Measurements from ENCODE around the gene RUSC2.
"Not testable (repeated sequence)": the region's sequence is repeated elsewhere in the genome, so short reads cannot be mapped to it uniquely, and the experiment has no call there.

GRCh38 chr9:35534921-35535320, 45.0 kb downstream of the RUSC2 start:
- TF ChIP-seq EZH2 (IDR thresholded peaks at IDR 0.05; ENCODE audit: low read length, unreplicated experiment); CTCF (conservative IDR thresholded peaks at IDR 0.05; ENCODE audit: low read depth, low read length): not testable (repeated sequence)

All from PC-3 (cell line).